Gastroesophageal sphincter (tissue), 3 donors: ENCODE data around the gene UST.

Experiments used
- EP300 ChIP-seq: sonication (generic); formaldehyde crosslinking; IDR thresholded peaks from one replicate; pipeline ENCODE4 v1.6.1; 2017; ENCODE audit warnings: antibody characterized with exemption, mild to moderate bottlenecking
- POLR2AphosphoS5 ChIP-seq: sonication (generic); formaldehyde crosslinking; IDR thresholded peaks from one replicate; pipeline ENCODE4 v1.6.1; 2017; ENCODE audit warnings: antibody characterized with exemption
- TF ChIP-seq, protein P1 (sequence below), 4 experiments: fragments of 200-600 bp in 2 of 4; fragments of 450-650 bp in 2 of 4; sonication (generic) in 1 of 4; IDR thresholded peaks; one replicate each; pipeline ENCODE4 v1.5.1; 2017 to 2019; ENCODE audit warnings: antibody characterized with exemption in 4 of 4, mild to moderate bottlenecking in 2 of 4, moderate library complexity in 2 of 4

DNA sequence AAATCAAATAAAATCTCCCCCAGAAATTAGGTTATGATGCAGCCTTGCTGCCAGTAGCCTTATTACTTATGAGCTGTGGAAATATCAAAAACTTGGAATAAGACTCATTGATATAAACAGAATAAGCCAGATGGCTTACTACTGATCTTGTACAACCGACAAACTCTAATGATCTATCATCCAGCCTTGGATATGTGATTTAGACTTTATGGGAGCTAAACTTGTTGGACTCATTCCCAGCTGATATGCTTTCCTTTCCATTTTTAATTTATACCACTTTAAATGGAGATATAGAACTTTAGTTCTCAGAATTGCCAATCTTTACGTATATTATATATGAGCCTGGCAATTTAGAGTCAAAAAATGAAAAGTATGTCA, 5.0 kb downstream of the UST start:
- TF ChIP-seq, protein P1, sequence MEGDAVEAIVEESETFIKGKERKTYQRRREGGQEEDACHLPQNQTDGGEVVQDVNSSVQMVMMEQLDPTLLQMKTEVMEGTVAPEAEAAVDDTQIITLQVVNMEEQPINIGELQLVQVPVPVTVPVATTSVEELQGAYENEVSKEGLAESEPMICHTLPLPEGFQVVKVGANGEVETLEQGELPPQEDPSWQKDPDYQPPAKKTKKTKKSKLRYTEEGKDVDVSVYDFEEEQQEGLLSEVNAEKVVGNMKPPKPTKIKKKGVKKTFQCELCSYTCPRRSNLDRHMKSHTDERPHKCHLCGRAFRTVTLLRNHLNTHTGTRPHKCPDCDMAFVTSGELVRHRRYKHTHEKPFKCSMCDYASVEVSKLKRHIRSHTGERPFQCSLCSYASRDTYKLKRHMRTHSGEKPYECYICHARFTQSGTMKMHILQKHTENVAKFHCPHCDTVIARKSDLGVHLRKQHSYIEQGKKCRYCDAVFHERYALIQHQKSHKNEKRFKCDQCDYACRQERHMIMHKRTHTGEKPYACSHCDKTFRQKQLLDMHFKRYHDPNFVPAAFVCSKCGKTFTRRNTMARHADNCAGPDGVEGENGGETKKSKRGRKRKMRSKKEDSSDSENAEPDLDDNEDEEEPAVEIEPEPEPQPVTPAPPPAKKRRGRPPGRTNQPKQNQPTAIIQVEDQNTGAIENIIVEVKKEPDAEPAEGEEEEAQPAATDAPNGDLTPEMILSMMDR (IDR thresholded peaks at IDR 0.05) = no peak
- TF ChIP-seq POLR2AphosphoS5 = no peak
- no peak for TF ChIP-seq EP300
